ENCODE measurements around the gene THSD4. TPM values are rescaled to one million over a fixed set of nuclear protein-coding genes. Genes with fewer than 3 reads are reported as not detected.

THSD4 gene
- total RNA-seq, 4 donors from 2014 or later: 2.7 to 49.2 (median 15.8) TPM

DNA sequence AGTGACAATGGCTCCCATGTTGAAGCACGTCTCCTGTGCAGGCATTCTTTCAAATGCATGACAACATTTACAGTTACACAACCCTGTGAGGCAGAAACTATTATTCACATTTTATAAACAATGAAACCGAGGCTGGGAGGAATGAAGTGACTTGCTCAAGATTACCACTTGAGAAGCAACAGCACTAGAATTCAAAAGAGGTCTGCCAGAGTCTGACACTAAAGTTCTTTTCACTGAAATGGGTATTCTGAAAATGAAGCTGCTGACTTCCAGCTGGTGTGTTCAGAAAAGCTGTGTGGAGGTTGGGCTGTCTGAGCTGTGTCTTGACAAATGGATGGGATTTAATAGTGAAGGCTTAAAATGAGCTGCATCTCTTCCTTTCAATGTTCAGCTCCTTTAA is 104.4 kb downstream of the THSD4 start:
- ATAC-seq (ENCODE audit: low FRiP score) (no peak), DNase-seq (ENCODE audit: low spot score) (no peak)
- TF ChIP-seq, protein P1, sequence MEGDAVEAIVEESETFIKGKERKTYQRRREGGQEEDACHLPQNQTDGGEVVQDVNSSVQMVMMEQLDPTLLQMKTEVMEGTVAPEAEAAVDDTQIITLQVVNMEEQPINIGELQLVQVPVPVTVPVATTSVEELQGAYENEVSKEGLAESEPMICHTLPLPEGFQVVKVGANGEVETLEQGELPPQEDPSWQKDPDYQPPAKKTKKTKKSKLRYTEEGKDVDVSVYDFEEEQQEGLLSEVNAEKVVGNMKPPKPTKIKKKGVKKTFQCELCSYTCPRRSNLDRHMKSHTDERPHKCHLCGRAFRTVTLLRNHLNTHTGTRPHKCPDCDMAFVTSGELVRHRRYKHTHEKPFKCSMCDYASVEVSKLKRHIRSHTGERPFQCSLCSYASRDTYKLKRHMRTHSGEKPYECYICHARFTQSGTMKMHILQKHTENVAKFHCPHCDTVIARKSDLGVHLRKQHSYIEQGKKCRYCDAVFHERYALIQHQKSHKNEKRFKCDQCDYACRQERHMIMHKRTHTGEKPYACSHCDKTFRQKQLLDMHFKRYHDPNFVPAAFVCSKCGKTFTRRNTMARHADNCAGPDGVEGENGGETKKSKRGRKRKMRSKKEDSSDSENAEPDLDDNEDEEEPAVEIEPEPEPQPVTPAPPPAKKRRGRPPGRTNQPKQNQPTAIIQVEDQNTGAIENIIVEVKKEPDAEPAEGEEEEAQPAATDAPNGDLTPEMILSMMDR (IDR thresholded peaks at IDR 0.05): no peak

DNA sequence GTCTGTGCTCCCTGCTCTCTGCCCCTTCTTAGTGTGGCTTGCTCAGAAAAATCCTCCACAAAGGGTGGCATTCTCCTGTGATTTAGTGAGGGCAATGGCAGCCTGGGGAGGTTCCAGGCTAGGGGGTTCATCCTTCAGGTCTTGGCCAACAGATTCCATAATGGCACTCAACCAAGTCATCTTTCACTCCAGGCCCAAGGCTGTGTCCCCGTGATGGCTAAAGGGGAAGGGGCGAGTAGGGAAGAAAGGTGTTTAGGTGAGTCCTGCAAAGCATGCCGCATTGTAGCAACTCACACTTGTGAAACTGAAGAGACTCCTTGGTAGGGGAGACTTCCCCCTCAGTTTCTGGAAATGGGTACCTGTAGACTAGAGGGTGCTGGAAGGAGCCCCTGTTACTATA is 105.6 kb downstream of the THSD4 start:
- DNase-seq (ENCODE audit: low spot score): no peak
- TF ChIP-seq, protein P1 (IDR thresholded peaks at IDR 0.05): no peak
- no peak for ATAC-seq (ENCODE audit: low FRiP score)

DNA sequence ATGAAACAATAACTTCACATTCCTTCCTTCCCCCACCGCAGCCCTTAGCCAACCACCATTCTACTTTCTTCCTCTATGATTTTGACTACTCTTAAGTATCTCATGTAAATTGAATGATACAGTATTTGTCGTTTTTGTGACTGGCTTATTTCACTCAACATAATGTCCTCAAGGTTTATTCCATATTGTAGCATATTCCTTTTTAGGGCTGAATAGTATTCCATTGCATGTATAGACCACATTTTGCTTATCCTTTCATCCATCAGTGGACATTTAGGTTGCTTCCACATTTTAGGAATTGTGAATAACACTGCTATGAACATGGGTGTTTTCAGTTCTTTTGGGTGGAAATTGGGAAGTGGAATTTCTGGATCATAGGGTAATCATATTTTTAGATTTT is 106.1 kb downstream of the THSD4 start:
- TF ChIP-seq, protein P1 (IDR thresholded peaks at IDR 0.05): no peak
- ATAC-seq (ENCODE audit: low FRiP score) (no peak), DNase-seq (ENCODE audit: low spot score) (no peak)

DNA sequence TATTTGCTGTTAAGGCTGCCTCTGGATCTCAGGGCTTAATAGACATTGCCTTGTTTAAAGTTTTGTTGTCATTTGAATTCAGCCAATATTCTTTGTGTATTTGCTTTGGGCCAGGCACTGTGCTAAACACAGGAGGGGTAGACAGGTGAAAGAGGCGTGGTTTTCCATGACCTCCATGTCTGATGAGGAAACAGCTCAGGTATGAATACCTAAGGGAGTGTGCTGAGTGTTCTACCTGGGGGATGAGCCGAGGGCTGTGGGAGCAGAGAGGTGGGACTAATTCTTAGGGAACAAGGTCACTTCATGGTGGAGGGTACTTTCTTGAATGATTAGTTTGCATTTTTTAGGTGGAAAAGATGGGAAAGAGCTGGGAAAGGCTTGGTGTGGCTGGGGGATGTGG is 108.2 kb downstream of the THSD4 start:
- ATAC-seq (ENCODE audit: low FRiP score) (no peak), DNase-seq (ENCODE audit: low spot score) (no peak)
- TF ChIP-seq, protein P1 (IDR thresholded peaks at IDR 0.05): no peak

DNA sequence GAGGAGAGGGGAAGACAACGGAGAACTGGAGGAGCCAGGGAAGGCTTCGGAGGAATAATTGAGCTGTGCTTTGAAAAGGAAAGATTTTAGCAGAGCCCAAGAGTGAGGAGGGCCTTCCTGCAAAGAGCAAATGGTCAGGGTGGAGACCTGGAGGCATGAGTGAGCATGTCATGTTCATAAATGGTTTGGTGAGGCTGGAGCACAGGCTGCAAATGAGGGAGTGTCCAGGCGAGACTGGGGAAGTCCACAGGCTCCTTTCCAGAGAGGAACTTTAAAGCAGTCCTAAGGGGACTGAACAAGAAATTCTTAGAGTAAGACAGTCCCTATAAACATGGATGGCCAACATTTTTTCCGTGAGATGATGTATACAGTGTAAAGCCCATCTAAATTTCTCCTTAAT is 108.8 kb downstream of the THSD4 start:
- no peak for ATAC-seq (ENCODE audit: low FRiP score)
- TF ChIP-seq, protein P1 (IDR thresholded peaks at IDR 0.05): no peak
- DNase-seq (ENCODE audit: low spot score): no peak

DNA sequence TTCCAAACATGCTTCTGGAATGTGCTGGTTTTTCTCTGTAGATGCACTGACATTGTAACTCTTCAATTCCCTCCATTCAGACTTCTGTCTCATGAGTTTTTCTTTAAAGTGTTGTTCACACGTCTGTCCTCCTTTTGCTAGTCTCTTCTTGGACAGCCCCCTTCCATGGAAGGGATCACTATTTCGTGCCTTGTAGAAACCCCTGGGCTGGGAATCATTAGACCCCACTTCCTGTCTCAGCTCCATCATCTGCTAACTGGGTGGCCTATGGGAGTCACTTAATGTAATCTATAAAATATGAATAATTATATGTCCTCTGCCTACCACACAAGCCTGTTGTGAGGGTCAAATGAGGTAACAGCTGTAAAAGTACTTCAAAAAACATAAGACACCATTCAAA is 110.6 kb downstream of the THSD4 start:
- DNase-seq (ENCODE audit: low spot score): no peak
- no peak for ATAC-seq (ENCODE audit: low FRiP score)
- TF ChIP-seq, protein P1 (IDR thresholded peaks at IDR 0.05): no peak

DNA sequence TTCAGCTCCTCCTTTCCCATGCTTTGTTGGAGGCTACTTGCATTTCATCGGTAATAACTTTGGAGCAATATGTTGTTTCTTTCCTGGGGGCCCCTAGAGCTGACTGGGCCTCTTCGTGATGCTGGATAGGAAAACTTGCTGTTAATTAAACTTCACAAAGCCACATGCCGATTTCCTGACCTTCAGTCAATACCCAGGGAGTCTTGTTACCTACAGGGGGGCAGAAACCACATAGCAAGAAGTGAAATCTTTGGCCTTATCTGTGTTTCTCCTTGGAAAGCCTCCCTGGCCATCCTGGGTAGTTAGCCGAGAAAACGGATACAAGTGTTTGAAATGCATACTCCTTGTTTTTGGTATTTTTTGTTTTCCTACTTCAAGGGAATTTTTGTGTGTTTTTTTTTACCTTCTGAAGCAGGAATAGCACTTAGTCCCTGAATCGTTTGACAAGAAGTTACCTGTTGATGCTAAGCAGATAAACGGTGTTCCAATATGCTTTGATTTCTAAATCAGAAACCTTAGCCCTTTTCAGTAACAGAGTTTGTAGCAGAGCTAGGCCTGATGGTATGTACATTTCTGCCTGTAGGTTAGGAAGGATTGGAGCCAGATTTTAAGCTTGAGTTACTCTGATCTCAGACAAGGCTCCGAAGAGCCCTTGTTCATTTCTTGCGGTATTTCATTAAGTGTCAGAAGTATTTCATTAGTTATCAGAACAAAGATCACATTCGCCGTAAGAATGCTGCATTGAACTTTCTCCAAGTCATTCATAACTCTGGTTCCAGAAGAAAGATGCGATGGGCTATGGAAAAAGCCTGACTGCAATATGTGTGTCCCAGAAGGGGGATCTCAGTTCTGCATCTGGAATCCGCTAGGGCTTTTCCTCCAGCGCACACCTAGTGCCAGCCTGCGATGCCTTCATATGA is 111.5 kb downstream of the THSD4 start:
- ATAC-seq (ENCODE audit: low FRiP score) (no peak), DNase-seq (ENCODE audit: low spot score) (no peak)
- TF ChIP-seq, protein P1 (IDR thresholded peaks at IDR 0.05): no peak
